GM18861 (cell line): ENCODE measurements around the gene CENPP.

Experiments used
- ATAC-seq: cut with Tn5 transposase; IDR thresholded peaks from one replicate; pipeline ENCODE4 v1.9.1; 2021; ENCODE audit not compliant: unreplicated experiment

The CENPP gene

GRCh38 chr9:92312887-92313623 lies 12.7 kb upstream of the CENPP start:
- ATAC-seq, result no peak

GRCh38 chr9:92313624-92314012 lies 12.1 kb upstream of the CENPP start:
- ATAC-seq, result no peak

GRCh38 chr9:92315456-92315855 lies 10.3 kb upstream of the CENPP start:
- ATAC-seq, result no peak

DNA sequence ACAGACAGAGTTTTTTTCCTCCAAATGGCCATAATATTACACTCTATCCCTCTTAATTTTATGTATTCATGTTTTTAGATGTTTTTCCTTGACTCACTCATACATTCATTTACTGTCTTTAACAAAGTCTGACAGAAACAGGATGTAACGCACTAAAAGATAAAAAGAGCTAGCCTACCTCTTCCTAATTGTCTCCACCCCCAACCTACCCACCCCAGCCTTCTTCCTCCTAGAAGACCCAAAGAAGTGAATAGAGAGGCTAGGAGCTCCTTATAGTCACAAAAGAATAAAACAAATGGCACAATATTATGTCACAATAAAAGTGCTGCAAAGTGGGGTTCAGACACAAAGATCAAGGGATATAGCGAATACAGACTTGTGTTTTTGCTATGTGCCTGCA lies 1.3 kb upstream of the CENPP start:
- ATAC-seq, result no peak

DNA sequence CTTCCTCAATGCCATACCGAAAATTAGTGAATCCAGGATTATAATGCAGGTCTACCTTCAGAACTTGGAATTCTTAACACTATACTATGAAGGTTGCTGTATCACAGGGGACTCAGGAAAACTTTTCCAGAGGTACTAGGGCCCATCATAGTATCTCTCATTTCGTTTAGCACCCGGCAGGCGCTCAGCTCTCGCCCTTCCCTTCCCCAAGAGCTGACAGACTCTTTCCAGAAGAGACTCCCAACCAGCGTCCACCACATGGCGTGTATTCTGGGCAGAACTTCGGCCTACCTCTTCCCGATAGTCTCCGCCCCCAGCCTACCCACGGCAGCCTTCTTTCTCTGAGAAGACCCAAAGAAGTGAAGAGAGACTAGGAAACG lies 874 bp upstream of the CENPP start:
- no peak for ATAC-seq

GRCh38 chr9:92325991-92326500 lies 293 bp downstream of the CENPP start:
- no peak for ATAC-seq

DNA sequence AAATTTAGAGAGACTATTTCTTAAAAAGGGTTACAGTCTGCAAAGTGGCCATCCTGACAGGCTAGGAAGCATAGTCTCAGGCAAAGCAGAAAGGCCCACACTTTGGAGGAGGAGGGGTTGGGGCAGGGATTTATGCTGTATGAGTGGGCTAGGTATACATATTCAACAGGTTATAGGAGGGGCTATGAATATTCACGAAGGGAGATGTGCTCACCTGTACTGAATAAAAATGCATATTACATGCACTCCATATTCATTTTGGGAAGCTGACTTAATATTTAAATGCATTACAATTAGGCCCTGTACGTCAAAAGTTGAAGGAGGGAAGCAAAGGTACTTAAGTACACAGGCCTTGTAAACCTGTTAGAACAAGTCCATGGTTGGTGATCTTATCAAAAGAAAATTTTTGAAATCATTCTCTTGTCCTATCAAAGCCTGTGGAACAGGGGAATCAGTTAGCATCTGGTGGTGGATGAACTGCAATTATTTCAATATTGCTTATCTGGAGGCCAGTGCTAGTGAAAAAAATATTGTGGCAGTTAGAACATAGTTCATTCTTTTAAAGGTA lies 1.6 kb downstream of the CENPP start:
- ATAC-seq, result no peak

DNA sequence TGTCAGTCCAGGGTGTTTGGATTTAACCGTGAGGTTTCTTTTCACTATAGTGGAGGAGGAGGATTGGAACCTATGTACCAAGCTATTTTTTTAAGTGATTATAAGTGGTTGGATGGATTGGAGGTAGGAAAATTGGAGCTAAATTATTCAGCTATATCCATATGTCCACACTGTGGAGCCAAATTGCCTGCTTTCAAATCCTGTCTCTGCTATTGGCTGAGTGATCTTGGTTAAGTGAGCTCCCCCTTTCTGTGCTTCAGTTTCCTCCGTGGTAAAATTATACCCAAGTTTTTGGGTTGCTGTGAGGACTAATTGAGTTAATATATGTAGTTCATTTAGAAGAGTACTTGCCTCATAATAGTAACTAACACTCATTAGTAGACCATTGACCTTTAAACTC lies 2.5 kb downstream of the CENPP start:
- no peak for ATAC-seq

GRCh38 chr9:92332577-92333281 lies 7.0 kb downstream of the CENPP start:
- ATAC-seq, result no peak

DNA sequence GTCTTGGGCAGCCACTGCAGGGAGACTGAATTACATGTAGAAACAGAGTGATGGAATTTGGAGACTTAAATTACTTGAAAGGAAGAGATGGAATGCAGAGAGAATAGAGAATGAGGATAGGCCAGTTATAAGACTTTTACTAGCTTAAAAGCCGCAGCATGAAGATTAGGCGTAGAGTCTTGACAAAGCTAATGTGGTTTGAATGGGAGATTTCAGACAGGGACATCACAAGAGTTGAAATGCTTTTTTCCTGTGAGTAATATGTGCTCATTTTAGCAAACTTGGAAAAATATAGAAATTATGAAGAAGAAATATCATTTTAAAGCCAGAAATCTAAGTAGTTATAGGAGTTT lies 7.5 kb downstream of the CENPP start:
- ATAC-seq, result no peak

- ATAC-seq, result no peak
Observed at GRCh38 chr9:92341578-92341977, 15.8 kb downstream of the CENPP start.

- ATAC-seq, result no peak
Observed at GRCh38 chr9:92342825-92343488, 17.2 kb downstream of the CENPP start.

DNA sequence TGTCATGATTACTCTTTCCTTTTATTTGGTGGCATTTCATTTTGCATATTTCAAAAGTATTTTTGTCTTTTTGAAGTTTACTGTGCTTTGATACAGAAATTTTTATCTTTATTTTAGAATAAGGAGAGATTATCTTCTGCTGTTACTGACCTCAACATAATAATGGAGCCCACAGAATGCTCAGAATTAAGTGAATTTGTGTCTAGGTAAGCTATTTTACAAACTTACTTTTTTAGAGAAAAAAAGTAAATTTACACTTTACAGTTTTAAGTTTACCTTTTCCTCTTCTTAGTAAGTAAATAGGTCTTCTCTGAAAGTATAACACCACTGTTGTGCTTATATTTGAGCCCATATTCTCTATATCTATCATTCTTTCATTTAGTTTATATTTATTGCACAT lies 19.8 kb downstream of the CENPP start:
- no peak for ATAC-seq

GRCh38 chr9:92349771-92350739 lies 24.3 kb downstream of the CENPP start:
- ATAC-seq, result no peak

DNA sequence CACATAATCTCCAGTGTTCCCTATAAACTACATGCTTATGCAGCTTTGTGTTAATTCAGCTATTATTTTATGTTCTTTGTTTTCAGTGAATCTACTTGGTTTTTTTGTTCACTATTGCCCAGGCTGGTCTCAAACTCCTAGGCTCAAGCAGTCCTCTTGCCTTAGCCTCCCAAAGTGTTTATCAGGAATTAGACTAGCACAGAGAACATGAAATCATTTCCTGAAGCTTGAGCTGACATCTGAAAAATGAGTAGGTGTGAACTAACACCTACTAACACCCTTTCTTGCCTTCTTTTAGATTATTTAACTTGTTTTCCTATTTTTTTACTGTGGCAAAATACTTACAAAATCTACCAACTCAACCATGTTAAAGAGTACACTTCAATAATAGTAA lies 25.0 kb downstream of the CENPP start:
- no peak for ATAC-seq

DNA sequence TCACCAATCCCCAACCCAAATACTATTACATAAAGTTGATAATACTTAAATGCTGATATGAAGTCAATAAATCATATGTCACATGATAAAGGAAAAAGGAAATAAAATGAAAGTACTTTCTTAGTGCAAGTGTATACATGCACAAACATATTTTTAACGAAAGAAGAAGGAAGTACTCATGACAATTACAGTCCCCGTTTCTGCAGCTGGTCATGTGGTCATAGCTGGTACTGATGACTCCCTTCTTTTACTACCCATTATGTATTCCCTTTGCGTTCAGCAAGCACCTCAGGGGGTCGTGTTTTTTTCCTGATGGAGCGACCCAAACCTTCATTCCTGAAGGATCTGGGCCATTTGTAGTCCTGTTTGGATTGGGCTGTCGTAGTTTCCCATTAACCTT lies 27.3 kb downstream of the CENPP start:
- ATAC-seq, result no peak

- ATAC-seq, result no peak
Observed at GRCh38 chr9:92359394-92359995, 33.7 kb downstream of the CENPP start.

DNA sequence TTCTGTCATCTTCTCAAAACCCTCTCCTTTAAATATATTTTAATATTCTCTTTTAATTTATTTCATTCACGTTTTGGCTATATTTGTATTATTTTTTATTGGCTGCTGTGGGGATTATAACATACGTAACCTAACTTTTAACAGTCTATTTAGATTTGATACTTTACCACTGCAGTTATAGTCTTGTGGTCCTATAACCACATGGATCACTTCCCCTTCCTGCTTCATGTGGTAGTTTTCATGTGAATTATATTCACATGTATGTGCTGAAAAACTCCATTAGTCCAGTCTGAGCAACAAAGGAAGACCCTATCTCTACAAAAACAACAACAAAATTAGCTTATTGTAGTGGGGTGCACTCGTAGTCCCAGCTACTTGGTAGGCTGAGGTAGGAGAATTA lies 34.3 kb downstream of the CENPP start:
- ATAC-seq, result no peak

- ATAC-seq, result no peak
Observed at GRCh38 chr9:92369075-92369474, 43.3 kb downstream of the CENPP start.

- ATAC-seq, result no peak
Observed at GRCh38 chr9:92373167-92373566, 47.4 kb downstream of the CENPP start.
